ENCODE measurements around the gene COL2A1.

COL2A1 gene

GRCh38 chr12:47946413-47947323 lies 57.6 kb downstream of the COL2A1 start:
- no peak for DNase-seq (ENCODE audit: low read depth in 4 of 4, low spot score in 1 of 4)

- DNase-seq (ENCODE audit: low read depth in 4 of 4, low spot score in 1 of 4) = no peak
These were observed 58.9 kb downstream of the COL2A1 start for GRCh38 chr12:47945341-47945728.

GRCh38 chr12:47944685-47945340 lies 59.5 kb downstream of the COL2A1 start:
- DNase-seq (ENCODE audit: low read depth in 4 of 4, low spot score in 1 of 4) = no peak

GRCh38 chr12:47943623-47944340 lies 60.5 kb downstream of the COL2A1 start:
- DNase-seq (ENCODE audit: low read depth in 4 of 4, low spot score in 1 of 4) = no peak

GRCh38 chr12:47942614-47943225 lies 61.6 kb downstream of the COL2A1 start:
- no peak for DNase-seq (ENCODE audit: low read depth in 4 of 4, low spot score in 1 of 4)

- peak in 1 of 4 experiments; percentile 42 for DNase-seq (ENCODE audit: low read depth in 4 of 4, low spot score in 1 of 4)
These were observed 62.2 kb downstream of the COL2A1 start for GRCh38 chr12:47941871-47942613.

- no peak for DNase-seq (ENCODE audit: low read depth in 4 of 4, low spot score in 1 of 4)
These were observed 62.8 kb downstream of the COL2A1 start for GRCh38 chr12:47941475-47941780.

- no peak for DNase-seq (ENCODE audit: low read depth in 4 of 4, low spot score in 1 of 4)
These were observed 63.4 kb downstream of the COL2A1 start for GRCh38 chr12:47940773-47941474.

GRCh38 chr12:47939009-47939601 lies 65.2 kb downstream of the COL2A1 start:
- DNase-seq (ENCODE audit: low read depth in 4 of 4, low spot score in 1 of 4) = no peak

GRCh38 chr12:47938594-47938993 lies 65.7 kb downstream of the COL2A1 start:
- DNase-seq (ENCODE audit: low read depth in 4 of 4, low spot score in 1 of 4) = no peak

- DNase-seq (ENCODE audit: low read depth in 4 of 4, low spot score in 1 of 4) = no peak
These were observed 66.2 kb downstream of the COL2A1 start for GRCh38 chr12:47938093-47938492.

- DNase-seq (ENCODE audit: low read depth in 4 of 4, low spot score in 1 of 4) = no peak
These were observed 69.1 kb downstream of the COL2A1 start for GRCh38 chr12:47935184-47935583.

- DNase-seq (ENCODE audit: low read depth in 4 of 4, low spot score in 1 of 4) = no peak
These were observed 73.1 kb downstream of the COL2A1 start for GRCh38 chr12:47931187-47931586.

- DNase-seq (ENCODE audit: low read depth in 4 of 4, low spot score in 1 of 4) = no peak
These were observed 73.6 kb downstream of the COL2A1 start for GRCh38 chr12:47930634-47931033.

GRCh38 chr12:47927346-47927745 lies 76.9 kb downstream of the COL2A1 start:
- DNase-seq (ENCODE audit: low read depth in 4 of 4, low spot score in 1 of 4) = no peak

Measured in stimulated activated CD4-positive, alpha-beta T cell treated with anti-CD3 and anti-CD28 coated beads, Interleukin-1b, Interleukin-23, amount 100 ng/mL, for 24 hours (primary cell).